ENCODE results near the gene IGSF21.

- TF ChIP-seq CTCF (IDR thresholded peaks at IDR 0.05) = no peak
- TF ChIP-seq POLR2A (IDR thresholded peaks at IDR 0.05) = no peak
These were observed 132.1 kb downstream of the IGSF21 start for GRCh38 chr1:18239671-18240070.
